ENCODE results near the gene KRT85.
"Not testable (repeated sequence)": the region's sequence is repeated elsewhere in the genome, so short reads cannot be mapped to it uniquely, and the experiment has no call there.

KRT85 gene

DNA sequence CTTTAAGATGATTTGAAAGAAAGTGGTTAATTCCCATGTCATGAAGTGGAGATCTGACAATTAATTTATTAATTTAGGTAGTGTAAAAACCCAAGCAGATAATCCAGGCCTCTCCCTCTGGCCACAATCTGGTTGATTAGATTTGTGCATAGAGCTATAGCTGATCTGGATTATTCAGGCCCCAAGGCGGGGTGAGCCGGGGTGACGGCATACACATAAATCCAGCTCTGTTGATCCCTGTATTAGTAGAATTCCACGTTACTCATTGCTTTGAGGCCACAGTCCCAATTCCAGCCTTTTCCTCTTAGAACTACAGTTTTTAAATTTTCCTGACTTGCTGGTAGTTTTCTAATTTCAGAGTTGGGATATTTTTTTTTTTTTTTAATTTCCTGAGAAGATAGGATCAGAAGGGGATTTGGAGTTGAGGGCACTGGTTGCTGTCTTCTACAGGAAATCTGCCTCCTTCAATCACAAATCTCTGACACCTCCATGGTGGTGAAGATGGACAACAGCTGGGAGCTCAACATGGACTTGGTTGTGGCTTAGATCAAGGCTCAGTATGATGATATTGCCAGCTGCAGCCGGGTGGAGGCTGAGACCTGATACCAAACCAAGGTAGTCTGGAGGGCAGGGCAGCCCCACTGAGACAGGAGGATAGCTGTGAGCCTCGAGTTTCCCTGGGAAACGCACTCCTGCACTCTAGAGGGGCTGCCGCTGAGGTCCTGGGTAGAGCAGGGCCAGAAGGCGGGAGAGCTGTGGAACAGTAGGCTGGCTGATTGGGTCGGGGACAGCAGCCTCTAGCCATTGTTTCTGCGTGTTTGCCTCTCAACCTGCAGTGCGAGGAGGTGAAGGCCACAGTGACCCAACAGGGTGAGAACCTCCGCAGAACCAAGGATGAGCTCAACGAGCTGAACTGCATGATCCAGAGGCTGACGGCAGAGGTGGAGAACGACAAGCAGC, 19.4 kb downstream of the KRT85 start:
- DNase-seq = no peak

DNA sequence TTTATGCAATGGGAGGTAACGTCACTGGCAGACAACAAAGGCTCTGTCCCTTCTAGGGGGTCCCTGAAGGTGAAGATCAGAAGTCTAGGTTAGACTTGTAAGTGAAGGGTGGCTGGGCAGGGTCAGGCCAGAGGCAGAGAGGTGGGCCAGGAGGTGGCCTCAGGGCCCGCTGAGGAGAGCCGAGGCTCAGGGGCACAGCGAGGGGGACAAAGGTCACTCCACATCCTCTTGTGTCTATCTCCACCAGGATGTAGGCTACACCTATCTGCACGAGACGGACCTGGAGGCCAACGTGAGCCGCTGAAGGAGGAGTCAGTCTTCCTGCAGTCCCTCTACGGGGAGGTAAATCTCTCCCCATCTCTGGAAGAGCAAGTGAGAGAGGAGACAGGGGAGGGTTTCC, 20.3 kb downstream of the KRT85 start:
- no peak for DNase-seq

DNA sequence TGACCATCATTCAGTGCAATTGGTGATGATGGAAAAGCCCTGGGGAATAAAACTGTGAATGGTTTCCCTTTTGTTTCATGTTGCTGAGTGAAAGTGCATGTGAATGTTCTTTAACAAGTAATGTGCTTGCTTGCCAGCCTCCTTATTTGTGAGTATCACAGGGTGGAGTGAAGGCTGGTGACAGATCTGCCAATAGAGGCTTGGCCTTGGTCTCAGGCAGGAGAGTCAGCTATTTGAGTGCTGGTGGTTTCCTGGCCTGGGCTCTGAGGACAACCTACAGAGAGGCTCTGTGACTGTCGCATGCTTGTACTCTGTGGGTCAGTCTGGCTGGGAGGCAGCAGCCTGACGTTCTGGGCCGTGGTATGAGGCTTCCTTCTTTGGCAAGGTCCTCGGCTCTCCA, 20.7 kb downstream of the KRT85 start:
- no peak for DNase-seq

DNA sequence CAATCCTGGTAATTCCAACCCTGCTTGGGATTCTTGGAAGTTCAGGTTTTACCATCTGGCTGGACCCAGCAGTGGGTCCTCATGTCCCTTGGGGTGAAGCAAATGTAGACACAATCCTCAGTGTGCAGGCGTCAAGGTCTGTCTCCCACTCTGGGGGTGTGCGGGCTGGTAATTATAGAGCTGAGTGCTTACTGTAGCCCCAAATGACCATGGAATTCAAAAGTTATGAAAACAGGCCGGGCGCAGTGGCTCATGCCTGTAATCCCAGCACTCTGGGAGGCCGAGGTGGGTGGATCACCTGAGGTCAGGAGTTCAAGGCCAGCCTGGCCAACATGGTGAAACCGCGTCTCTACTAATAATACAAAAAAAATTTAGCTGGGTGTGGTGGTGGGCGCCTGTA, 22.2 kb downstream of the KRT85 start:
- DNase-seq = not testable (repeated sequence)

DNA sequence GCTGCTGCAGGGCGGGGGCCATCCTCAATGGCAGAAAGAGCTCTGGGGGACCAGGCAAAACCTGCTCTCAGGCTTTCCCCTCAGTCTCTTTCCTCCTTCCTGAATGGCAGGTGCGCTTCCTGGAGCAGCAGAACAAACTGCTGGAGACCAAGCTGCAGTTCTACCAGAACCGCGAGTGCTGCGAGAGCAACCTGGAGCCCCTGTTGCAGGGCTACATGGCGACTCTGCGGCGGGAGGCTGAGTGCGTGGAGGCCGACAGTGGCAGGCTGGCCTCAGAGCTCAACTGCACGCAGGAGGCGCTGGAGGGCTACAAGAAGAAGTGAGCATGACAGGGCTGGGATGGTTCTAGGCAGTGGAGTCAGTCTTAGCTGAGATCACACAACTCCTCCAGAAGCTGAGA, 23.2 kb downstream of the KRT85 start:
- no peak for DNase-seq

DNA sequence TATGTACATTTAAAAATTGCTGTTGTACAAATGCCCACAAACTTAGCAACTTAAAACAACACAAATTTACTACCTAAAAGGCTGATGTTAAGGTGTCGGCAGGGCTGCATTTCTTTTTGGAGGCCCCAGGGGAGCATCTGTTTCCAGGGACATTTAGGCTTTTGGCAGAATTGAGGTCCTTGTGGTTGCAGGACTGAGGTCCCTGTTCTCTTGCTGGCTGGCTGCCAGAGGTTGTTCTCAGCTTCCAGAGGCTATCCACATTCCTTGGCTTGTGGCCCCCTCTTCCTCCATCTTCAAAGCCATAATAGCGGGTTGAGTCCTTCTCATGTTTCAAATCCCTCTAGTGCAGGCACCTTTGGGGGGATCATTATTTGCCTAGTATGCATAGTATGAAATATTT, 23.7 kb downstream of the KRT85 start:
- DNase-seq = no peak

DNA sequence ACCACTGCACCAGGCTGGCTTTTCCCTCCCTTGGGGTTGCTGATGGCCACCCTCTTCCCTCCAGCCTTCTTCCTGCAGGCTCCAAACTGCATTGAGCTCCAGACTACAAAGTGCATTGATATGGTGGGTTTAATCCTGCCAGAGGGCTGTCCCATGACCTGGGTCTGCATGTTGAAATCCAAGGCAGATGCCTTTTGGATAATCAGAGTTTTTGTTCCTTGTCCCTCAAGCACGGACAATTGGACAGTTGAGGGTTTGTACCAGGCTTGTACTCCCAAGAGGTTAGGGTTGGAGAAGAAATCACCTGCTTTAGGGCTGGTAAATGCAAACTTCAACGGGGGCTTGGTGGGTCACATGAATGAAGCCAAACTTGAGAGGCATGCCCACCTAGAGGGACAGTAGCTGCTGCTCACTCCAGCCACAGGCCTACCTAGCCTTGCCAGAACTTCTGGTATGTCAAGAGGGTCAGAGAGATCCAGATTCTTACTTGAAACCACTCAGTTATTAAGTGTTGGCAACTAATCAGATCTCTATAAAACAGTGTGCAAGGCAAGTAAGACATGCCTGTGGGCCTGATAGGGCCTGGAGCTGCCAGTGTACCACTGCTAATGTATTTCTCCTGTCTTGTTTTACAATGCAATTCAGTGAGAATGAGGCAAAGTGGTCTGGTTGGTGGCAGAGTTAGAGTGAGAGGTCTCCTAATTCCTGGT, 24.3 kb downstream of the KRT85 start:
- DNase-seq = no peak

DNA sequence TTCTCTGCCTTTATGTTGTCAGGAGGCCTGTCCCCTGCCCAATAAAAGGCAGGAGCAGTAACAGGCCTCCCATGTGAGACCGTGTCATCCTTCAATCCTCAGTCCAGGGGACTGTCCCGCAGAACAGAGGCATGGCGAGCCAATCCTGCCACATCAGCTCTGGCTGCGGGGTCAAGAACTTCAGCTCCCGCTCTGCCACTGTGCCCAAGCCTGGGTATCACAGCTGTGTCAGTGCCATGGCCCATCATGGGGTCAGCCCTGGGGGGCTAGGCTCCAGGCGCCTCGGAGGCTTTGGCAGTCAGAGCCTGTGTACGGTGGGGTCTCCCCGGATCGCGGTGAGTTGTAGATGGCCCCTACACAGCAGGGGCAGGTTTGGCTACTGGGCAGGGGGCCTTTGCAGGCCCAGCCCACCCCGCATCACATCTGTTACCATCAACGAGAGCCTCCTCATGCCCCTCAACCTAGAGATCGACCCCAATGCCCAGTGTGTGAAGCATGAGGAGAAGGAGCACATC, 26.2 kb downstream of the KRT85 start:
- no peak for DNase-seq

DNA sequence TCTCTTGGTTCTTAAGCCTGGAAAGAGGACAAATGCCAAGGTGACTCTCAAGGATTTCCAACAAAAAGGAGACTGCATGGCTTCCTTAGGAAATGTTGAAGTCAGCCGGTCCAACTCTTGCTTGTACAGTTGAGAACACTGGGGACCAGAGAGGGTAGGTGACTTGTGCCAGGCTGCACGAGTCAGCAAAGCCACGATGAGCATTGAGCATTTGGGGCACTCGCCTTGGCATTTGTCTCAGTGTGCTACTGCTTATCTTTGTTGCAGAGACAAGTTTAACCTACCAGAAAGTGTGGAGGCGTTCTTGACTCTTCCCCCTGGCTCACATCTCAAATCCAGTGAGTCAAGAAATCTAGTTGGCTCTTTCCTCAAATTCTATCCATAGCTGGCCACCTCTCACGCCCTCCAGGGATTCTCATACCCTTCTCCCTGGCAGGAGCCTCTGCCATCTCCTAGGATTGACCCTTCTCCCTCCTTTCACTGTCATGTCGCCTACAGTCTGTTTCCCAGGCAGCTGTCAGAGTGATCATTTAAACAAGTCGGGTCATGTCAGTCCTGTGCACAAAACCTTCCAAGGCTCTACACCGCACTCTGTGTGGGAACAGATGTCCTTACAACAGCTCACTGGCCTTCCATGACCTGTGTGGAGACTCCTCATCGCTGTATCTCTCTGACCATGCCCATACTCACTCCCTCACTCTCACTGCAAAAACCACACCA, 28.9 kb downstream of the KRT85 start:
- DNase-seq = no peak

DNA sequence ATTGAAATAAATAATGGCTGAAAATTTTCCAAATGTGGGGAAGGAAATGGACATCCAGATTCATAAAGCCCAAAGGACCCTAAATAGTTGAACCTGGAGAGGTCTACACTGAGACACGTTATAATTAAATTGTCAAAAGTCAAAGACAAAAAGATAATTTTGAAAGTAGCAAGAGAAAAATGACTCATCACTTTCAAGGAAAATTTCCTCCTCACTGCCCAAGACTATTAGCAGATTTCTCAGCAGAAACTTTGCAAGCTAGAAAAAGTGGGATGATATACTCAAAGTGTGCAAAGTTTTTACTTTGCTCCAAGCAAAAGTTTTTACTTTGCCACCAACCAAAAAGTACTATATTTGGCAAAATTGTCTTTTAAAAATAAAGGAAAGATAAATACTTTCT, 30.2 kb downstream of the KRT85 start:
- no peak for DNase-seq

DNA sequence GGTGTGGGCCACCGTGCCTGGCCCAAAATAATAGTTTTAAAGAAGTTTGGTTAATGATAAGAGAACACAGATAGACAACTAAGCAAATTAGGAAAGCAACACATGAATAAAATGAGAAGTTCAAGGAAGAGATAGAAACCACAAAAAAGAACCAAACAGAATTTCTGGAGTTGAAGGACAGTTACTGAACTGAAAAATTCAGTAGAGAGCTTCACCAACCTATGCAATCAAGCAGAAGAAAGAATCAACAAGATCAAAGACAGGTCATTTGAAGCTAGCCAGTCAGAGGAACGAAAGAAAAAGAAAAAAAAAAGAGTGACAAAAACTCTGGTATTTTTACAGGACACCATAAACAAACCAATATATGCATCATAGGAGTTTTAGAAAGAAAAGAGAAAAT, 30.6 kb downstream of the KRT85 start:
- DNase-seq = no peak

DNA sequence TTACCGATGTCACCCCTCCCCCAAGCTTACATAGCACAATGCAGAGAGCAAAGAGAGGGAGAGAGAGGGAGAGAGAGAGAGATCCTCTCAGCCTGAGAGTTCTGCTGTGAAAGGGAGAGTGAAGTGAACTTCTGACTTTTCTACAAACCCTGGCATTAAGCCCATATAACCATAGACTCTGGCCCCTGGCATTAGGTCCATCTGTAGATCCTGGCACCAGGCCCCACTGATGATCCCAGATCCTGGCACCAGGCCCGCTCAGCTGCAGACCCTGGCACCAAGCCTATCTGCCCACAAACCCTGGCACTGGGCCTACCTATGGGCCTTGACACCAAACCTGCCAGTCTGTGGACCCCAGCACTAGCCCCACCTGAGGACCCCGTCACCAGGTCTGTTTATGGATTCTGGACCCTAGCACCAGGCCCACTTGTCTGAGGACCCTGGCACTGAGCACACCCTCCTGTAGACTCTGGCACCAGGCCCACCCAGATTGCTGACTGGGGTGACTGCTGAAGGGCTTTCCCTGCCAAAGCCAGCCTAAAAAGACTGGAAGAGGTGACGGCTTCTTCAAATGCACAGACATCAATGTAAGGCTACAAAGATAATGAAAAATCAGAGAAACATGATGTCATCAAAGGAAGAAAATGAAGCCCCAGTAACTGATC, 31.6 kb downstream of the KRT85 start:
- DNase-seq = no peak

DNA sequence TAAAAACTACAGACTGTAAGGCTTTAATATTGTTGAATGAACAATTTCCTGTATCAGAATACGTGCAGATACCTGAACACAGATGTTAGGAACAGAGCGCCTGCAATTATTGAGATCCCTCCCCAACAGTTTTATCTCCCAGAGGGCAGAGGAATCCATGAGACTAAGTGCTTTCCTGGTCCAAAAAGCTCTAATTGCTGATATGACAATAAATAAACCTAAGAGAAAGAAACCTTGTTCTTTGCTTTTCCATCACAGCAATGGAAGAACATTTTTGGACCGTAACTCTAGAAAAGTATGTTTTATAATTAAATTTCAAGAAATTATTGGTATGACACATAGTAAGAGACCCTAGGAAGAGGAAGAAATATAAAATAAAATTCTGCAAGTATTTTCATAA, 33.1 kb downstream of the KRT85 start:
- no peak for DNase-seq

DNA sequence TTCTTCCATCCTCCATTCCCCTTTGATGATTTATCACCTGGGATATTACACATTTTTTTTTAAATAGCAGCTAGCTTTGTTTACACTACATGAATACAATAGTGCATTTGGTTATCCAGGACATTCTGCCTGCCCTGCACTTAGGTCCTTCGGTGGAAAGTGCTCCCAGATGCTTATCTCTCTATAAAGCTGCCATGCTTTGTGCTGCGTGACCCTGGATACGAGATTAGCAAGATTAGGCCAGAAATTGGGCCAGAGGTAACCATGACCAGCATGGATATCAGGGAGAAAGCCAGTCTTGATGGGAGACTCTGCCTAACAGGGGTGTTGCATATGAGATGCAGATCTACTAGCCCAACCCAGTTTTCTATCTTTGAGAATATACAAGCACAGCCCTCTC, 34.0 kb downstream of the KRT85 start:
- DNase-seq = no peak

DNA sequence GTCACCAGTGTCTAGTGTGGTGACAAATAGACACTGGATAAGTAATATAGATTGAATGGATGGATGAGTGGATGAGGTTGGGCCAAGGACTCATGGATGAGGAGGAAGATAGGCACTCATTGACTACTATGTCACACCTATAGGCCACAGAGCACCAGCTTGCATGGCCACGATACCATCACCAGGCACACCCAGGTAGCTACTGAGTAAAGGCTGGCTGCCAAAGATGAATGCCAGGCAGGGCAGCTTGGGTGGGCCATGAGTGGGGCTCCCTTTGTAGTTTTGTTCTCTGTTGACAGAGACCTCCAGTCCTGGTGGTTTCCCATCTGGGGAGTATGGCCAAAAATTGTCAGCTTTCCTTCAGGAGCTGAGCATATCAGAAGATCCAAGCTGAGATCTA, 34.9 kb downstream of the KRT85 start:
- no peak for DNase-seq

DNA sequence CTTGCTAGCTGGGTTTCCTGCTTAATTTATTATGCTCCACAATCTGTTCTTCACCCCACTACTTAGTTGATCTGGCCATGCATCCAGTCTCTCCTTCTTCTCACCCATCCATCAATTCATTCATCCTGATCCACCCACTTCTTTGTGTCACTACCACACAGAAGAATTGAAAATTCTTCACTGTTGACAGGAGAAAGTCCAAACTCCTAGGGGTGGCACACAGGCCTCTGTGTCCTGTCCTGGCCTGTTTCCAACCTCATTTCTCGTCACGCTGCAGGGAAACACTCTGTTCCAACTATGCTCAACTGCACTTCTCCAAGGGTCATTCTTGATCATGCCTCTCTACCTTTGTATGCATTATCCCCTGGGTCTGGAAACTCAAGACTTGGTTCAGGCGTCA, 35.4 kb downstream of the KRT85 start:
- no peak for DNase-seq

DNA sequence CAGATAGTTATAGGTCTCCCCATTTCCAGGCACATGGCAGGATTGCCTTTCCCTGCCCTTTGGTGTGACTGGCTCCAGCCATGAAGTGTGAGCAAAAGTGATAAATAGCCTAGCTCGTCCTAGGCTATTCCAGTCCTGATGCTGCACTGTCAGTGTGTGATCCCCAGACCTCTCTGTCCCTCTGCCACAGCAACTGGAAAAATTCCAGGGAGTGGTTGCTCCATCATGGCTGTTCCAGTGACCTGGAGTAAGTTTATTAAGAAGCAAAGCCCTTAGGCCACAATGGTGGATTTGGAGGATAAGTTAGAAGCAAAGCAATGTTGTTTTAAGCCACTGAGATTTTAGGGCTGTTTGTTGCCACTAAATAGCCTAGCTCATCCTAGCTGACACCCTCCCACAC, 36.2 kb downstream of the KRT85 start:
- DNase-seq = no peak

DNA sequence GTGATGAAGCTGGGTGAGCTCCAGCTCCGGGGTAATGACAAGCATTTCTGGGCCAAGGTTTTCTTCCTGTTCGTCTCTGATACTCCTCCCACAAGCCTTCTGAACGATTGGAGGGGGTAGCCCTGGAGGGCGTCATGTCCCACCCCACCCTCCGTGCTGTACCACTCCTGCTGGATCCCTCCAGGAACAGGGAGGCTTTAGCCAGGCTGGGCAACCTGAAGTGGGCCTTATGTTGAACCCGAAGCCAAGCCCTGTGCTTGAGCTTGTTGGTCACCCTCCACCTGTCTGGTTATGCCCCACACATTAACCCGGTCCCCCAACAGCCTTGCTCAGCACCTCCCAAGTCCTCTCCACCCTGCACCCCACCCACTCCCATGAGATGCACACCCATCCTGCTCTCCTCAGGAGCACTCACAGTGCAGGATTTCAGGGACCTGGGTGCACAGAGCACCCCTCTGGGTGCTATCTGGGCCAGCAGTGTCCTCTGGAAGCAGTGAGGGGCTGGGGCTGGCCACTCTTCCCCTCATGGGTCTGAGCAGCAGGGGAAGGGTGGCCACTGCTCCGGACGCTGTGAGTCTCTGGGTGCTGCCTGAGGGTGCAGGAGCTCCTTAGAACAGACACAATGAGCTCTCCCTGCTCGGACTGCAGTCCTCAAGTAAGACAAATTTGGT, 39.3 kb downstream of the KRT85 start:
- DNase-seq = no peak

DNA sequence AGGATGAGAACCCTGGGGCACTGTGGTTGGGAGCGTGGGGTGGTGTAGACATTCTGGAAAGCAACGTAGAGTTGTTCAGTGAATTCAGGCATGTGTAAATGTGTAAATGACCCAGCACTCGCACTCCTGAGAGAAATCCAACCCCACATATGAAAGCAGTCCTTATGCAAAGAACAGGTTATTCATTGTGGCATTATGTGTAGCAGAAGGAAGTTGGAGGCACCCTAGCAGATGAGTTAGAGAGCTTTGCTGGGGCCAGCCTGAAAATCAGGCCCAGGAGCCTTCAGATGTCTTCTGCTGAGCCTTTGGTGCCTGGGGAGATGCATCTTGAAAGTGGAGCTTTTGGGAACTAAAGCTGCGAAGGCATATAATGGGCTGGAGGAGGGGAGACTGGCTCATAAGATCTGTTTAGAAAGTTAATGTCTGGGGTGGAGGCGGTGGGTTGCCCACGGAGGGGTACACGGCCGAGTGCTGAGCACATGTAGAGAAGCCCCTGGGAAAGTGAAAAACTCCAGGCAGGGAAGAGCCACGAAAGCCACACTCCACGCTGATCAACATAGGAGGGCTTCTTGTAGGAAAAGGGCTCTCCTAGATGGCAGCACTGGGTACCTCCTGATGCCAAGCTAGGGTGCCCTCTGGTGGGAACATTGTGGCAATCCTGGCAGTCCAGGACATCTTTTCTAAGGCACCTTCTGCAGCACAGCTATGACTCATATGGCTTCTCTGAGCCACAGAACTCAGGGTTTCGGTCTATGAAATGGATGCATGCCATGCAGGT, 40.0 kb downstream of the KRT85 start:
- peak; percentile 92 for DNase-seq

DNA sequence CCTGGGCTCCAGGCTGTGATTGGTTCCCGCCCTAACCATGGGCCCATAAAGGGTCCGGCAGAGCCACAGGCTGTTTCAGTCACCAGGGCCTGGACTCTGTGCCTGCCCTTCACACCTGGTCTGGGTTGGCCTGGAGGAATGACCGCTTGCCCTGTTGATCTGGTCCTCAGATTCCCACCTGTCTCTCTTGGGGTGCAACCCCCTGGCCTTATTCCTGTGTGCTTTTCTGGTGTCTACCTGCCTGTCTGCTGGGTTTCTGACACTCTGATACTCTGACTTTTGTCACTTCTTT, 43.2 kb downstream of the KRT85 start:
- DNase-seq = no peak

DNA sequence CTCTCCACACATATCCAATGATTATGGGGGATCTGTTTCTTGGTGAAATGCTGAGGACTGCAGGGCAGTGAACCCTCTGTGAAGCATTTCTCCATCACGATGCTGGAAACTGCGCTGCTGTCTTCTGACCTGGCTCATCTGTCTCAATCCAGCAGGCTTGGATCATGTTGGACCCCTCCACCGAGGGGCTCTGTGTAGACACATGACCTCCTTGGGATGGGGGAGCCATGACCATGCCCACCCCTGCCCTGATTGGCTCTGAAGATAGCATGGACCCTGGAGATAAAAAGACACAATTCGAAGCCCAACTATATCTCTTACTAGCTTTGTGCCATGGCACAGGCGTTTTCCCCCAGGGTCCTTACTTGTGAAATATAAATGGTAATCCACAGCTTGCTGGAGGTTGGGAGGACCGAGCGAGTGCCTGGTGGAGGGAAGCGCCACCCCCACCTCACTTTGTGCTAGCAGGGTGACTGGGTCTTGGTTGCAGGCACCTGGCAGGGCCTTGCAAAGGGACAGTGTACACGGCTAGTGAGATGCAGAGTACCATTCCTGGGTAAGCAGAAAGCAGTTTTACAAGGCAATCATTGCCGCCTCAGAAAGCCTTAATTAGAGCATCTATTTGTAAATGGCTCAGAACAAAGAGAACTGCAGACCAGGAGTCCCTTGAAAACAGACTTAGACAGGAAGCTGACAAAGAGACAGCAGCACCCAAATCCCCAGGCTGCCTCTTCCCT, 43.7 kb downstream of the KRT85 start:
- DNase-seq = no peak
